Lower leg skin (tissue), 4 donors: ENCODE results near the gene TM9SF4. TPM values are rescaled to one million over a fixed set of nuclear protein-coding genes. Genes with fewer than 3 reads are reported as not detected.

Source experiments
- DNase-seq, 2 donors: peaks; one replicate each; pipeline ENCODE4 v3.0.0-alpha.2; 2019; ENCODE audit warnings: low spot score in 2 of 2
- H3K4me3 ChIP-seq: fragments of 200-600 bp; sonication (generic); 2 replicates; pipeline ENCODE4 v1.5.1; 2017; ENCODE audit warnings: mild to moderate bottlenecking, low read depth; ENCODE audit not compliant: poor library complexity, severe bottlenecking
- POLR2A ChIP-seq, 2 donors: fragments of 450-650 bp; IDR thresholded peaks; one replicate each; pipeline ENCODE4 v1.6.1; 2016 to 2017; ENCODE audit warnings: antibody characterized with exemption in 2 of 2, mild to moderate bottlenecking in 1 of 2, moderate library complexity in 1 of 2
- WGBS, 2 donors: methylation state at CpG; one replicate each; pipeline ENCODE4 v1.1.5; 2018; 5-methylcytosine and 5-hydroxymethylcytosine counted together
- intact Hi-C: fragments of 100-400 bp; cut with DNase I; formaldehyde crosslinking; loops from one replicate; pipeline ENCODE4 v1.15.0; 2023; ENCODE audit warnings: low total_unique reads
- total RNA-seq, 4 donors: library from RNA; depleted of rRNA; stranded (reverse); fragments of >200 nt; gene quantifications; one replicate each; pipeline ENCODE4 v1.1.0, GENCODE V29; 2016
- TF ChIP-seq, protein P1 (sequence below), 3 donors: fragments of 450-650 bp; IDR thresholded peaks; one replicate each; pipeline ENCODE4 v1.5.1; 2016; ENCODE audit warnings: antibody characterized with exemption in 3 of 3, mild to moderate bottlenecking in 3 of 3, moderate library complexity in 2 of 3

TM9SF4 gene
- total RNA-seq, 4 donors from 2014 or later: 42.2 to 49.5 (median 47.3) TPM

- TF ChIP-seq POLR2A (IDR thresholded peaks at IDR 0.05): no peak
- TF ChIP-seq, protein P1, sequence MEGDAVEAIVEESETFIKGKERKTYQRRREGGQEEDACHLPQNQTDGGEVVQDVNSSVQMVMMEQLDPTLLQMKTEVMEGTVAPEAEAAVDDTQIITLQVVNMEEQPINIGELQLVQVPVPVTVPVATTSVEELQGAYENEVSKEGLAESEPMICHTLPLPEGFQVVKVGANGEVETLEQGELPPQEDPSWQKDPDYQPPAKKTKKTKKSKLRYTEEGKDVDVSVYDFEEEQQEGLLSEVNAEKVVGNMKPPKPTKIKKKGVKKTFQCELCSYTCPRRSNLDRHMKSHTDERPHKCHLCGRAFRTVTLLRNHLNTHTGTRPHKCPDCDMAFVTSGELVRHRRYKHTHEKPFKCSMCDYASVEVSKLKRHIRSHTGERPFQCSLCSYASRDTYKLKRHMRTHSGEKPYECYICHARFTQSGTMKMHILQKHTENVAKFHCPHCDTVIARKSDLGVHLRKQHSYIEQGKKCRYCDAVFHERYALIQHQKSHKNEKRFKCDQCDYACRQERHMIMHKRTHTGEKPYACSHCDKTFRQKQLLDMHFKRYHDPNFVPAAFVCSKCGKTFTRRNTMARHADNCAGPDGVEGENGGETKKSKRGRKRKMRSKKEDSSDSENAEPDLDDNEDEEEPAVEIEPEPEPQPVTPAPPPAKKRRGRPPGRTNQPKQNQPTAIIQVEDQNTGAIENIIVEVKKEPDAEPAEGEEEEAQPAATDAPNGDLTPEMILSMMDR (IDR thresholded peaks at IDR 0.05): no peak
- H3K4me3 ChIP-seq: no peak overlapping the region
- intact Hi-C loops: no loop called here
- WGBS, 2 donors: 93 to 96% methylated on average over 10 of the region's 10 CpGs
- DNase-seq: peak in 1 of 2 donors; percentile 31
Measured at GRCh38 chr20:32132911-32133549, 23.5 kb downstream of the TM9SF4 start.

DNA sequence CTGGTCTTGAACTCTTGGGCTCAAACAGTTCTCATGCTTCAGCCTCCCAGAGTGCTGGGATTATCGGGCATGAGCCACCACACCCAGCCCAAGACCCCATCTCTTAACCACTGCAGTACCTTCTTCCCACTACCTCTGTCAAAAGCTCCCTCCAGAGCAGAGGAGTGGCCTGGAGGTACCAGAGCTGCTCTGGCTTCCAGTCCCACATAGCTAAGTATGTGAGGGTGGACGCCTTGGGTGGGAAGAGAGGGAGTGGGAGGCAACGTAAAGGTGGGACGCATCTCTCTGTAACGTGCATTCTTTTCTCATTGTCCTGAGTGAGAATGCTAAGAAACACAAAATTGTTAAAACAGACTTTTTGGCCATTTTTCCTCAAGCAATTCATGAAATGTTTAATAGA, 24.5 kb downstream of the TM9SF4 start:
- no peak for DNase-seq
- WGBS, 2 donors: 86 to 94% methylated on average over 5 of the region's 5 CpGs
- no peak overlapping the region for H3K4me3 ChIP-seq
- intact Hi-C loops: no loop called here
- TF ChIP-seq, protein P1 (IDR thresholded peaks at IDR 0.05): no peak
- TF ChIP-seq POLR2A (IDR thresholded peaks at IDR 0.05): no peak

GRCh38 chr20:32135983-32136515, 26.5 kb downstream of the TM9SF4 start:
- intact Hi-C loops: no loop called here
- TF ChIP-seq, protein P1 (IDR thresholded peaks at IDR 0.05): no peak
- no peak for TF ChIP-seq POLR2A (IDR thresholded peaks at IDR 0.05)
- H3K4me3 ChIP-seq: no peak overlapping the region
- no peak for DNase-seq
- WGBS, 2 donors: 90% methylated on average over 3 of the region's 3 CpGs

DNA sequence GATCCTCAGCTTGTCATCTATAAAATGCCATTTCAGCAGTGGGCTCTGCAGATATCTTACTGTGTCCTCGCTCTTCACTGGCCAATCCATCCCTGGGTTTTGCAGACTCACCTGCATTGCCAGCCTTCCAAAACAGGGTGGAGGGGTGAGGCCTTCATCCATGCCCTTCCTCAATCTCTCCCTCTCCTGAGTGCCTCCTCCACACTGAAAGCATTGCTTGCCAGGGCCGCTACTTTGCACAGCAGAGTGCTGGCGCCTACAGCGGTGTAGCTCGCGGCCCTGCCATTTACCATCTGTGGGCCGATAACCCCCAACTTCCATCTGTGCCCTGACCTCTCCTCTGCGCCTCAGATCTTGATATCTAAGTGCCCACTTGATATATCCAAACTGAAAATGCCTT, 29.4 kb downstream of the TM9SF4 start:
- no peak for TF ChIP-seq POLR2A (IDR thresholded peaks at IDR 0.05)
- TF ChIP-seq, protein P1 (IDR thresholded peaks at IDR 0.05): no peak

GRCh38 chr20:32139947-32140346, 30.4 kb downstream of the TM9SF4 start:
- 90 to 95% methylated on average over 3 of the region's 3 CpGs for WGBS, 2 donors
- intact Hi-C loops: no loop called here
- no peak overlapping the region for H3K4me3 ChIP-seq
- no peak for DNase-seq
- TF ChIP-seq, protein P1 (IDR thresholded peaks at IDR 0.05): no peak
- TF ChIP-seq POLR2A (IDR thresholded peaks at IDR 0.05): no peak

More for the DNA sequence above, 29.4 kb downstream of the TM9SF4 start:
- no peak overlapping the region for H3K4me3 ChIP-seq
- DNase-seq: no peak
- intact Hi-C loops: no loop called here
- 95% methylated on average over 8 of the region's 8 CpGs for WGBS, 2 donors

GRCh38 chr20:32140603-32141002, 31.1 kb downstream of the TM9SF4 start:
- DNase-seq: no peak
- TF ChIP-seq POLR2A (IDR thresholded peaks at IDR 0.05): no peak
- TF ChIP-seq, protein P1 (IDR thresholded peaks at IDR 0.05): no peak
- H3K4me3 ChIP-seq: no peak overlapping the region
- intact Hi-C loops: no loop called here
- WGBS, 2 donors: 72 to 99% methylated on average over 4 of the region's 4 CpGs
